GM18498 (cell line): ENCODE data around the gene LSM3.

Experiments
- ATAC-seq: cut with Tn5 transposase; IDR thresholded peaks from one replicate; pipeline ENCODE4 v1.9.1; 2021; ENCODE audit warnings: mild to moderate bottlenecking, moderate library complexity; ENCODE audit not compliant: unreplicated experiment

LSM3 gene

DNA sequence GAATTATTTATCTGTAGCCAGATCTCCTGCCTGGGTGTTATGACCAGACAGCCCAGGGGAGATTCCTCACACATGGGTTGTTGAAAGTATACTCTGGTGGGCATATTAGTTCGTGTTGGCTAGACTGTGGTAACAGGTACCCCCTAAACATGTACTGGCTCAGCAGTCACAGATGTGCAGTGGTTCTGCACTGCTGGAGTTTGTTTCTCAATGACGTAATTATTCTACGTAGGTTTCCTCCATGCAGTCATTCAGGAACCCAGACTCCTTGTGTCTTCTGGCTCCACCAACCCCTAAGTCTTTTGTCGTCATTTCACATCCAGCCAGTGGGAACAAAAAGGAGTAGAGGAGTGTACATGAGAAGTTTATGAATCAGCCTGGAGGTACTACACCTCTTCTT is 16.2 kb downstream of the LSM3 start:
- ATAC-seq = no peak

DNA sequence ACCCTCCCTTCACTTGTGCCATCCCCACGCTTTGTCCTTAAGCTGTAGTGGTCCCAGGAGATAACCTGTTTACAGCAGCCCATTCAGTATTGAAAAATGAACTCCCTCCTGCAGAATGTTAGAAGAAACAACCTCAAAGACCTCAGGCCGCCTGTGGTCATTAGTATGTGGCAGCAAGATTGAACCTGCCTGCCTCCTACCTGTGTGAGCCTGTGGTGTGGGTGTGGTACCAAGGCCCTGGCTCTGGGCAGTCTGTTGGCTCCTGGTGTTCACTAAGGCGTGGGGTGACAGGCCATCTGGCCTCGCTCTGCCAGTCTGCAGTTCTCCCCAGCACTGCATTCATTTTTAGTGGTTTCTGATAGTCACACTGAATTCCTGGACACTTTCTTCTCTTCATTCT is 21.0 kb downstream of the LSM3 start:
- no peak for ATAC-seq

- ATAC-seq = no peak
These were observed 21.7 kb downstream of the LSM3 start for GRCh38 chr3:14200276-14200675.

- no peak for ATAC-seq
These were observed 22.2 kb downstream of the LSM3 start for GRCh38 chr3:14200841-14201240.

DNA sequence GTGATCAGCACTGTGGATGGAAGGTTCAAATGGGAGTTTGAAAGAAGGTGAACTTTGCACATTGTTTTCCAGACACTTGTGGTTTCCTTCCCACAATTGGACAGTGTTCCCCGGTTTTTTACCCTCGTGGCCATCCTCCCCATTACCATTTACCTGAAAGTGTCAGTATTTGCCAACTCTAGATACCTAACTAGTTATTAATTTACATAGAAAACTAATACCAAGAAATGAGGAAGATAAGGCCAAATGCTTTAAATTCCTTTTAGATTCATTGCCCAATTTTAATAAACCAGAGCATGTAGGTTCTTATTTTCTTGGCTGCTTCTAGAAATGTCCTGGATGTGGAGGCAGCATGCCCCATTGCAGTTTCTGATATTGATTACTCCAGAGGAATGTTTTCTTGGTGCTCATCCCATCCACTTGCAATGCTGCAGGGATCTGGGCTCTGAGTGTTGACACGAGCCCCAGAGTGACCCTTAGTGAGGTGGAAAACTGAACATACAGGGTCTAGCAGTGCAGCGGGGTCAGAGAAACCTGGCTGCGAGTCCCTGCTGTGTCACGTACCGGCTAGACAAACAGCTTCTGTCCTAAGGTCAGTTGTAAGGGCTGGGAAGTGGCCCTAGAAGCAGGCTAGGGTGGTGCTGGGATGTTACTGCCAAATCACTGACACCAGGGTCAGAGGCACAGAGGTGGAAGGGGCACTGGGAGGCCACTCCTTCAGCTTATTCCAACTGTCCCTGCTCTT is 23.5 kb downstream of the LSM3 start:
- ATAC-seq = no peak

GRCh38 chr3:14202874-14203520 is 24.4 kb downstream of the LSM3 start:
- no peak for ATAC-seq

DNA sequence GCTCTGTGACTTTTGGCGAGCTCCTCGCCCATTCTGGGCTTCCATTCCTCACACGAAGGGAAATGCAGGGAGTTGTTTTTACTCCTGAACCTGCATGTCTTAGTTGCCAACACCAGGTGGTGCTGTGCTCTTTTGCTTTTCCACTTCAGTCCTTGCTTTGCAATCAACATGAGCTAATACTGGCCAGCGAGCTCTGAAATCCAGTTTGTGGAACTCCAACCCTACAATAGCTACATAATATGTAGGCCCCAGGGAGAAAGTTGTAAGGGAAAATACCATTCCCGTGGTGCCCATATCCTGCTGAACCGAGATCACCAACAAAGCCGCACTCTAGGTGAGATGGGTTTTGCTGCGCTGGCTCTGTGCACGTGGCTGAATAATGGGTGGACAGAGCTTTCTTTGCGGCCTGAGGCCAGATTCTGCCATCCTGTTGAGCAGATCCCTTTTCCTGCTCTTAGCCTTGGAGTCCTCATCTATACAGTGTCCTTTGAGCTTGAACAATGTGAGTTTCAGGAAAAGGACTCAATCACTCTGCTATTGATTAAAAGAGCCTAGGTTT is 25.0 kb downstream of the LSM3 start:
- ATAC-seq = peak; percentile 67

DNA sequence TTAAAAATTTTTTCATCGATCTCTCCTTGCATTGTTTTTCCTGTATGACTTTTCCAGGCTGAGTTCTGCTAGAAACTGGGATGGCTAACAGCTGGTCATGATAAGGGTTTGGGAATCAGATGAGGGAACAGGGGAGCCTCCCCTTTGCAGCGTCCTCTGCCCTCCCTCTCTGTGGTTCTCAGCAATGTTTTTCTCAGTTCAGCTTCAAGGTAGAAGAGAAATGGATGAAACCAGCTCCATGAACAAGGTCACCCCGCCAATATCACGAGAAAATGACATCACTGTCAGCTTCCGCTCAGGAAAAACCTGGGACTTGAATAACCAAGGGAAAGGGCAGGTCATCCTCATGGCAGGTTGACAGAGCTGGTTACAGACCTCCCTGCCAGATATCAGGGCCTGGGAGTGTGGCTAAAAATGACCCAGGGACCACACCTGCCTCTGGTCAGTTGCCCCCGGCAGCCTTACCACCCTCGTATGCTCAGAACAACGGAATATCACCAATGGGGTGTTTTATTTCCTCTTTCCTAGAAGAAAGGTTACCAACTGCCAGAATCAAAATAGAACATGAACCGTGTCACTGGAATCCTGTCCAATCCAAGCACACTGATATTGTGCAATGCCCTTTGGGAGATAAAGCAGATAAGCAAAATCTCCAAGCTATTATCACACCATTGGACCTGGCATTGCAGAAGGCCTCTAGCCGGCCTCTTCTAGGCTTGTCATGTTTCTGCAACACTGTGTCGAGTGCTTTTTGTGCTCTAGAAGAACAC is 26.1 kb downstream of the LSM3 start:
- no peak for ATAC-seq

DNA sequence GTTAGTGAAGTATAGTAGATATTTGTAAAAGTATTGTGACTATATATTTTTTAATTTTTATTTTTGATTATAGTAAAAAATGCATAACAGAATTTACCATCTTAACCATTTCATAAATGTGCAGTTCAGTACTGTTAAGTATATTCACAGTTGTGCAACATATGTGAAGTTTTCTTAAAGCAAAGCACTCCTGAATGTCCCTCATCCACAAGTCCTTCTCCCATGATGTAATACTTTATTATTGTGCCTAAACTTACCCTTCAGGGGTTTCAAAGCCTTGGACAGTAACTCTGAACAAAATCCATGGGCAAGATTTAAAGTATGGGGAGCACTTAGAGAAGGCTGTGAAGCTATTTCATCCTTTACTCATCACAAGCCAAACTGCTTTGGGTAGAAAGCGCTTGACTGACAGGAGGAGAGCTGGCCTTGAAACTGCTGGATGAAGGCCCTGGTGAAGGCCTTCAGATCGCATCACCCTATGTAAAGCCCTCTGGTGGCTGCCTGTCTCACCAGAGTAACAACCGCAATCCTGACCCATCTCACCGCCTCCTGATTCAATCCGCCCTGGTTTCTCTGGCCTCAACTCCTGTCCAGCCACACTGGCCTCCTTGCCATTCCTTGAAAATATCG is 28.0 kb downstream of the LSM3 start:
- ATAC-seq = no peak

GRCh38 chr3:14208168-14208567 is 29.6 kb downstream of the LSM3 start:
- ATAC-seq = no peak

- no peak for ATAC-seq
These were observed 30.4 kb downstream of the LSM3 start for GRCh38 chr3:14208977-14209394.

GRCh38 chr3:14209581-14210289 is 31.1 kb downstream of the LSM3 start:
- ATAC-seq = no peak

DNA sequence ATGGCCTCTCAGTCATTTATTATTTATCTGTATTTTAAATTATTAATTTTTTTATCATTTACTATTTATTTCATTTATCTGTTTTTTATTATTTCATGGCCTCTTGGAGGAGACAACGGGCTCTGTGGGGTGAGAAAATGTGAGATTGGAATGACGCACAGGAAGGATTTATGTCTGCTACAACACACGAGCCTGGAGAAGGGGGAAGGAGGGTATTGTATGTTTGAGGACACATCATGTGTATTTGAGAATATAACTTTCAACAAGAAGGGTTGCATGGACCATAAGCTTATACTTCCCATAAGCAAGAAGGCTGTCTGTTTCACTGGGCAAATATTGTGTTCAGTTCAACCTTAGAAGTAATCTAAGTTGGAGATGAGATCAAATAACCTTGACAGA is 31.7 kb downstream of the LSM3 start:
- ATAC-seq = no peak

- ATAC-seq = no peak
These were observed 32.4 kb downstream of the LSM3 start for GRCh38 chr3:14210843-14211594.

DNA sequence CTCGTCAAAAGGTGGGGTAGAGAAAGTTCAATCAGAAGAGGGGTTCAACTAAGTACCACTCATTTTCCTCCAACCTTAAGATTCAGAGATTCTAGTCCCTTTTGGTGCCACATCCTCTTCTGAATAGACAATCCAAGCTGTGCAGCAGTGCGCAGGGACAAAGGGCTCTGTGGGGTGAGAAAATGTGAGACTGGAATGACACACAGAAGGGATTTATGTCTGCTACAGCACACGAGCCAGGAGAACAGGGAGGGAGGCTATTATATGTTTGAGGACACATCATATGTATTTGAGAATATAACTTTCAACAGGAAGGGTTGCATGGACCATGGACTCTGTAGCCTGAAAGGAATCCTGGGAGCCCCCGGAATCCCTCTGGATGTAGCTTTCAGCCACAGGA is 33.0 kb downstream of the LSM3 start:
- ATAC-seq = no peak

- no peak for ATAC-seq
These were observed 33.4 kb downstream of the LSM3 start for GRCh38 chr3:14212032-14212431.

DNA sequence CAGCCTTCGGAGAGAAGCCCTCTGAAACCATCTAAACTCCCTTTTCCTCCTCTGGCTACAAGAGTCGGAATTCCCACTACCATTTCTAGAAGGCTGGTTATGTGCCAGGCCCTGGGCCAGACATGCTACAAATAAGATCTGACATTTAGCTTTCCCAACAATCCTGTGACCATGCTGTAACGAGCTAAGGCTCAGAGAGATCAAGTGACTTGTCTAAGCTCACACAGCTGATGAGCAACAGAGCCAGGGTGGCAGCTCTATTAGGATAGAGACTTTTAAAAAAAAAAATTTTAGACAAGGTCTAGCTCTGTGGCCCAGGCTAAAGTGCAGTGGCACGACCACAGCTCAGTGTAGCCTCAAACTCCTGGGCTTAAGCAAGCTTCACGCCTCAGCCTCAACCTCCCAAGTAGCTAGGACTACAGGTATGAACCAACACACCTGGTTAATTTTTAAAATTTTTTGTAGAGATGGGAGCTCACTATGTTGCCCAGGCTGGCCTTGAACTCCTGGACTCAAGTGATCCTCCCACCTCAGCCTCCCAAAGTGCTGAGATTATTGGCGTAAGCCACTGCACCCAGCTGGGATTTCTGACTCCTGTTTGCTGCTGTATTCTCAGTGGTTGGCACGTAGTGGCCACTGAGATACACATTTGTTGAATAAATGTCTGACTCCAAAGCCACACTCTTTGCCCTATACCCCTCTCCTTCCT is 34.6 kb downstream of the LSM3 start:
- no peak for ATAC-seq

- no peak for ATAC-seq
These were observed 36.1 kb downstream of the LSM3 start for GRCh38 chr3:14214764-14215163.
